Bronchus fibroblast of lung (primary cell): ENCODE data around the gene DMRTC1B. TPM values are rescaled to one million over a fixed set of nuclear protein-coding genes. Genes with fewer than 3 reads are reported as not detected.

Experiments used
- total RNA-seq: library from RNA; depleted of rRNA; stranded (reverse); fragments of >200 nt; gene quantifications from 2 replicates; pipeline ENCODE4 v1.2.3, GENCODE V29; 2015

DMRTC1B gene
- not detected in 2 replicates for total RNA-seq

GRCh38 chrX:72776653-72777466 lies at the start of gene DMRTC1B:
Gene DMRTC1B (plus strand): TSS chrX:72776890. CDS start chrX:72845136, 68,246 bp downstream.

GRCh38 chrX:72782560-72782959 lies 5.9 kb downstream of the DMRTC1B start, which contains the start of gene FAM236B:
Gene FAM236B (minus strand): TSS chrX:72782660. CDS start chrX:72782560, 100 bp downstream.

GRCh38 chrX:72808110-72808509 lies 31.4 kb downstream of the DMRTC1B start, which contains the start of gene FAM236D:
Gene FAM236D (minus strand): TSS chrX:72808210. CDS start chrX:72808110, 100 bp downstream.

Other genes with a start within 250 kb of the DMRTC1B start
- 14.6 and 20.0 TPM in 2 replicates for gene HDAC8, start 204.0 kb upstream of the DMRTC1B start, total RNA-seq
- 7.3 and 7.4 TPM in 2 replicates for gene PHKA1, start 62.6 kb upstream of the DMRTC1B start, total RNA-seq
- not detected in 2 replicates for gene FAM236B, start 5.8 kb downstream of the DMRTC1B start, total RNA-seq
- gene FAM236D, start 31.3 kb downstream of the DMRTC1B start, total RNA-seq: not detected in 2 replicates
- gene FAM236C, start 135.7 kb downstream of the DMRTC1B start, total RNA-seq: not detected in 2 replicates
- gene FAM236A, start 161.3 kb downstream of the DMRTC1B start, total RNA-seq: not detected in 2 replicates
- not detected in 2 replicates for gene DMRTC1, start 166.9 kb downstream of the DMRTC1B start, total RNA-seq
- gene PABPC1L2B, start 226.0 kb downstream of the DMRTC1B start, total RNA-seq: not detected in 2 replicates